GM18867 (cell line): ENCODE results near the gene OMG.
"Not testable (repeated sequence)": the region's sequence is repeated elsewhere in the genome, so short reads cannot be mapped to it uniquely, and the experiment has no call there.

Source experiments
- ATAC-seq: cut with Tn5 transposase; IDR thresholded peaks from one replicate; pipeline ENCODE4 v1.9.1; 2021; ENCODE audit warnings: mild to moderate bottlenecking, moderate library complexity; ENCODE audit not compliant: unreplicated experiment

OMG gene

GRCh38 chr17:31308372-31309334 is 11.6 kb upstream of the OMG start:
- no peak for ATAC-seq

- ATAC-seq, result no peak
Observed at GRCh38 chr17:31307640-31308039, 10.6 kb upstream of the OMG start.

GRCh38 chr17:31299624-31300023 is 2.6 kb upstream of the OMG start:
- no peak for ATAC-seq

- ATAC-seq, result no peak
Observed at GRCh38 chr17:31296142-31296541, 897 bp downstream of the OMG start.

GRCh38 chr17:31295489-31295871 is 1.6 kb downstream of the OMG start:
- ATAC-seq, result no peak

GRCh38 chr17:31294820-31295488 is 2.1 kb downstream of the OMG start:
- ATAC-seq, result no peak

GRCh38 chr17:31294231-31294630 is 2.8 kb downstream of the OMG start:
- ATAC-seq, result no peak

- ATAC-seq, result no peak
Observed at GRCh38 chr17:31293581-31293980, 3.5 kb downstream of the OMG start.

GRCh38 chr17:31291820-31292219 is 5.2 kb downstream of the OMG start:
- ATAC-seq, result no peak

GRCh38 chr17:31289790-31290189 is 7.2 kb downstream of the OMG start:
- no peak for ATAC-seq

- not testable (repeated sequence) for ATAC-seq
Observed at GRCh38 chr17:31287932-31288331, 9.1 kb downstream of the OMG start.

- ATAC-seq, result no peak
Observed at GRCh38 chr17:31286587-31286986, 10.5 kb downstream of the OMG start.

- no peak for ATAC-seq
Observed at GRCh38 chr17:31283841-31284240, 13.2 kb downstream of the OMG start.

- ATAC-seq, result no peak
Observed at GRCh38 chr17:31281061-31281460, 16.0 kb downstream of the OMG start.

- ATAC-seq, result no peak
Observed at GRCh38 chr17:31279401-31279800, 17.6 kb downstream of the OMG start.

GRCh38 chr17:31275116-31275515 is 21.9 kb downstream of the OMG start:
- no peak for ATAC-seq

- no peak for ATAC-seq
Observed at GRCh38 chr17:31274252-31274651, 22.8 kb downstream of the OMG start.

- ATAC-seq, result no peak
Observed at GRCh38 chr17:31273516-31273915, 23.5 kb downstream of the OMG start.

GRCh38 chr17:31272803-31273202 is 24.2 kb downstream of the OMG start:
- no peak for ATAC-seq

GRCh38 chr17:31272236-31272635 is 24.8 kb downstream of the OMG start:
- ATAC-seq, result no peak

GRCh38 chr17:31269578-31269983 is 27.5 kb downstream of the OMG start:
- ATAC-seq, result no peak

GRCh38 chr17:31269036-31269577 is 27.9 kb downstream of the OMG start:
- no peak for ATAC-seq
